ENCODE measurements around the gene MAOB. TPM values are rescaled to one million over a fixed set of nuclear protein-coding genes. Genes with fewer than 3 reads are reported as not detected.

Gene MAOB
- total RNA-seq, 6 donors from 2014 or later, result 1.0 to 34.1 (median 13.0) TPM

- DNase-seq (no peak), ATAC-seq (ENCODE audit: low FRiP score in 2 of 2) (no peak)
- Histone ChIP-seq H3K9me3 (no peaks in the 10 kb centered on the region), H3K4me1 (no peaks in the 10 kb centered on the region), H3K27me3 (no peaks in the 10 kb centered on the region), H3K4me3 (no peak overlapping the region), H3K27ac (peak overlapping the region in 1 of 4 donors; percentile 39), H3K36me3 (peaks cover 0 to 54% (median 0%) of the 10 kb centered on the region in 4 donors)
- TF ChIP-seq POLR2A (IDR thresholded peaks at IDR 0.05) (no peak), POLR2AphosphoS5 (IDR thresholded peaks at IDR 0.05) (no peak), CTCF (IDR thresholded peaks at IDR 0.05) (no peak), EP300 (IDR thresholded peaks at IDR 0.05) (no peak)
- 71 to 73% methylated on average over 6 of the region's 6 CpGs for WGBS, 2 donors
Observed at GRCh38 chrX:43735534-43735933, 146.7 kb downstream of the MAOB start.

- no peak for ATAC-seq (ENCODE audit: low FRiP score in 2 of 2)
- no peaks in the 10 kb centered on the region for H3K4me1 ChIP-seq
Observed at GRCh38 chrX:43734444-43734843, 147.8 kb downstream of the MAOB start.

GRCh38 chrX:43733699-43734098 is 148.6 kb downstream of the MAOB start:
- no peak for DNase-seq
- WGBS, 2 donors, result 91 to 95% methylated on average over 1 of the region's 1 CpG
- Histone ChIP-seq H3K27ac (no peak overlapping the region), H3K27me3 (no peaks in the 10 kb centered on the region), H3K4me1 (no peaks in the 10 kb centered on the region), H3K36me3 (peaks cover 0 to 54% (median 0%) of the 10 kb centered on the region in 4 donors), H3K9me3 (no peaks in the 10 kb centered on the region), H3K4me3 (no peak overlapping the region)
- no peak for ATAC-seq (ENCODE audit: low FRiP score in 2 of 2)
- TF ChIP-seq EP300 (IDR thresholded peaks at IDR 0.05), result no peak
- no peak for TF ChIP-seq POLR2A (IDR thresholded peaks at IDR 0.05)
- no peak for TF ChIP-seq CTCF (IDR thresholded peaks at IDR 0.05)
- TF ChIP-seq POLR2AphosphoS5 (IDR thresholded peaks at IDR 0.05), result no peak

More at GRCh38 chrX:43734444-43734843, 147.8 kb downstream of the MAOB start:
- TF ChIP-seq CTCF (IDR thresholded peaks at IDR 0.05) (no peak), POLR2A (IDR thresholded peaks at IDR 0.05) (no peak), EP300 (IDR thresholded peaks at IDR 0.05) (no peak)
- no peak overlapping the region for H3K4me3 ChIP-seq
- no peak overlapping the region for H3K27ac ChIP-seq
- no peaks in the 10 kb centered on the region for H3K27me3 ChIP-seq
- H3K9me3 ChIP-seq, result no peaks in the 10 kb centered on the region
- WGBS, 2 donors, result 57 to 58% methylated on average over 1 of the region's 1 CpG
- no peak for DNase-seq
- H3K36me3 ChIP-seq, result peaks cover 0 to 54% (median 0%) of the 10 kb centered on the region in 4 donors

- no peak overlapping the region for H3K27ac ChIP-seq
- 86 to 98% methylated on average over 7 of the region's 7 CpGs for WGBS, 2 donors
- TF ChIP-seq CTCF (IDR thresholded peaks at IDR 0.05) (no peak), POLR2AphosphoS5 (IDR thresholded peaks at IDR 0.05) (no peak), POLR2A (IDR thresholded peaks at IDR 0.05) (no peak), EP300 (IDR thresholded peaks at IDR 0.05) (no peak)
- peaks cover 0 to 4% (median 0%) of the 10 kb centered on the region in 4 donors for H3K4me1 ChIP-seq
- DNase-seq (no peak), ATAC-seq (ENCODE audit: low FRiP score in 2 of 2) (no peak)
- no peaks in the 10 kb centered on the region for H3K27me3 ChIP-seq
- H3K9me3 ChIP-seq, result no peaks in the 10 kb centered on the region
- peaks cover 0 to 38% (median 0%) of the 10 kb centered on the region in 4 donors for H3K36me3 ChIP-seq
- H3K4me3 ChIP-seq, result no peak overlapping the region
Observed at GRCh38 chrX:43731086-43731485, 151.2 kb downstream of the MAOB start.

GRCh38 chrX:43728966-43729365 is 153.3 kb downstream of the MAOB start:
- no peaks in the 10 kb centered on the region for H3K9me3 ChIP-seq
- DNase-seq (no peak), ATAC-seq (ENCODE audit: low FRiP score in 2 of 2) (no peak)
- H3K4me1 ChIP-seq, result peaks cover 0 to 4% (median 0%) of the 10 kb centered on the region in 4 donors
- peak overlapping the region in 1 of 4 donors; percentile 24 for H3K27ac ChIP-seq
- no peak for TF ChIP-seq POLR2A (IDR thresholded peaks at IDR 0.05)
- WGBS, 2 donors, result 84 to 86% methylated on average over 1 of the region's 1 CpG
- no peaks in the 10 kb centered on the region for H3K27me3 ChIP-seq
- H3K4me3 ChIP-seq, result no peak overlapping the region
- H3K36me3 ChIP-seq, result peaks cover 0 to 31% (median 0%) of the 10 kb centered on the region in 4 donors

Measured in upper lobe of left lung (tissue), 6 donors.